GM19035 (cell line): ENCODE data around the gene ICE2.

Source experiments
- ATAC-seq: cut with Tn5 transposase; IDR thresholded peaks from one replicate; pipeline ENCODE4 v1.9.1; 2021; ENCODE audit not compliant: unreplicated experiment

ICE2 gene

GRCh38 chr15:60457985-60458384 is 21.0 kb downstream of the ICE2 start:
- no peak for ATAC-seq

- ATAC-seq: no peak
Observed at GRCh38 chr15:60454824-60455223, 24.1 kb downstream of the ICE2 start.

- ATAC-seq: no peak
Observed at GRCh38 chr15:60448668-60449360, 30.1 kb downstream of the ICE2 start.

- ATAC-seq: no peak
Observed at GRCh38 chr15:60444289-60444912, 34.5 kb downstream of the ICE2 start.

GRCh38 chr15:60442763-60443162 is 36.2 kb downstream of the ICE2 start:
- ATAC-seq: no peak

- no peak for ATAC-seq
Observed at GRCh38 chr15:60442031-60442650, 36.8 kb downstream of the ICE2 start.

- no peak for ATAC-seq
Observed at GRCh38 chr15:60441331-60441730, 37.6 kb downstream of the ICE2 start.

GRCh38 chr15:60438646-60439045 is 40.3 kb downstream of the ICE2 start:
- ATAC-seq: no peak

- no peak for ATAC-seq
Observed at GRCh38 chr15:60428935-60429334, 50.0 kb downstream of the ICE2 start.

GRCh38 chr15:60426870-60427508 is 52.0 kb downstream of the ICE2 start:
- no peak for ATAC-seq

GRCh38 chr15:60425461-60425860 is 53.5 kb downstream of the ICE2 start:
- no peak for ATAC-seq

GRCh38 chr15:60424006-60424405 is 54.9 kb downstream of the ICE2 start:
- ATAC-seq: no peak

GRCh38 chr15:60423537-60423936 is 55.4 kb downstream of the ICE2 start:
- no peak for ATAC-seq

- ATAC-seq: no peak
Observed at GRCh38 chr15:60421544-60421943, 57.4 kb downstream of the ICE2 start.

- ATAC-seq: no peak
Observed at GRCh38 chr15:60420203-60420716, 58.7 kb downstream of the ICE2 start.

- ATAC-seq: no peak
Observed at GRCh38 chr15:60419753-60420152, 59.2 kb downstream of the ICE2 start.

- no peak for ATAC-seq
Observed at GRCh38 chr15:60418096-60418495, 60.8 kb downstream of the ICE2 start.

GRCh38 chr15:60417112-60417511 is 61.8 kb downstream of the ICE2 start:
- no peak for ATAC-seq

- no peak for ATAC-seq
Observed at GRCh38 chr15:60416484-60416883, 62.5 kb downstream of the ICE2 start.

- ATAC-seq: no peak
Observed at GRCh38 chr15:60414016-60414682, 64.8 kb downstream of the ICE2 start.

GRCh38 chr15:60413231-60413824 is 65.6 kb downstream of the ICE2 start:
- no peak for ATAC-seq
